Measurements from ENCODE around the gene PRKAG1. TPM values are rescaled to one million over a fixed set of nuclear protein-coding genes. Genes with fewer than 3 reads are reported as not detected.

The PRKAG1 gene
- polyA plus RNA-seq, 3 donors: 35.9 to 58.9 (median 50.1) TPM

GRCh38 chr12:48998497-48999353, 19.9 kb downstream of the PRKAG1 start:
- peak overlapping the region; percentile 73 to 89 for H3K4me3 Mint-ChIP-seq
- under 1% methylated on average over 21 of the region's 48 CpGs for WGBS (ENCODE audit: insufficient coverage)
- peaks cover 0 to 39% (median 7%) of the 10 kb centered on the region in 7 donors for H3K9me3 Mint-ChIP-seq
- peak overlapping the region; percentile 32 for H3K9ac ChIP-seq (ENCODE audit: insufficient read depth, low read length, poor library complexity, severe bottlenecking)
- peak in 1 of 3 donors; percentile 44 for DNase-seq
- peak overlapping the region; percentile 84 for H2AFZ ChIP-seq (ENCODE audit: insufficient read depth, low read depth, low read length, poor library complexity, severe bottlenecking)
- peaks cover 67 to 79% (median 73%) of the 10 kb centered on the region in 3 donors for H3K27me3 Mint-ChIP-seq (ENCODE audit: low read depth in 3 of 3)
- no peaks in the 10 kb centered on the region for H3K79me2 ChIP-seq (ENCODE audit: insufficient read depth, low read length)
- H3K4me2 ChIP-seq (replicated peaks; ENCODE audit: extremely low read depth, low read length, poor library complexity, severe bottlenecking): peak overlapping the region; percentile 89
- H3K9me3 ChIP-seq (replicated peaks in 1 of 2; ENCODE audit: control insufficient read depth in 1 of 2, insufficient read depth in 1 of 2, low read length in 2 of 2): peaks cover 0 to 16% of the 10 kb centered on the region in 2 donors
- intact Hi-C loops (cut with micrococcal nuclease): loop anchor here in 1 of 2 donors (10.0 kb wide), 1 partner anchor 46 kb away; no protein-coding TSS in a partner anchor
- H3K27me3 ChIP-seq (ENCODE audit: control insufficient read depth in 2 of 2, insufficient read depth in 2 of 2, low read length in 2 of 2): peaks cover 52 to 73% of the 10 kb centered on the region in 2 donors
- H3K27ac ChIP-seq (ENCODE audit: low read depth in 1 of 2, low read length in 2 of 2): no peak overlapping the region
- peaks cover 47 to 56% of the 10 kb centered on the region in 2 donors for H3K36me3 Mint-ChIP-seq
- H3K36me3 ChIP-seq (replicated peaks in 1 of 2; ENCODE audit: control insufficient read depth in 1 of 2, insufficient read depth in 2 of 2, low read length in 2 of 2): peaks cover 27 to 36% of the 10 kb centered on the region in 2 donors
- H3K4me1 ChIP-seq (ENCODE audit: control insufficient read depth in 1 of 2, insufficient read depth in 2 of 2, low read length in 2 of 2): peaks cover 38 to 49% of the 10 kb centered on the region in 2 donors
- peak overlapping the region in 1 of 7 donors; percentile 18 for H3K27ac Mint-ChIP-seq
- no peak for TF ChIP-seq CTCF (IDR thresholded peaks at IDR 0.05)
- peaks cover 20% of the 10 kb centered on the region for H4K20me1 ChIP-seq (ENCODE audit: insufficient read depth, low read length)
- peaks cover 47% of the 10 kb centered on the region for H3K4me1 Mint-ChIP-seq
- H3K4me3 ChIP-seq (replicated peaks in 1 of 3; ENCODE audit: low read depth in 2 of 3, low read length in 3 of 3): peak overlapping the region in 2 of 3 experiments; percentile 41 to 78

- peaks cover 38 to 49% of the 10 kb centered on the region in 2 donors for H3K4me1 ChIP-seq (ENCODE audit: control insufficient read depth in 1 of 2, insufficient read depth in 2 of 2, low read length in 2 of 2)
Measured at GRCh38 chr12:48997719-48998496, 20.7 kb downstream of the PRKAG1 start.

More at GRCh38 chr12:48997719-48998496, 20.7 kb downstream of the PRKAG1 start:
- Mint-ChIP-seq H3K27me3 (ENCODE audit: low read depth in 3 of 3) (peaks cover 75 to 87% (median 81%) of the 10 kb centered on the region in 3 donors), H3K9me3 (peaks cover 0 to 39% (median 8%) of the 10 kb centered on the region in 7 donors), H3K4me1 (peaks cover 47% of the 10 kb centered on the region), H3K27ac (peak overlapping the region in 2 of 7 donors; percentile 12 to 36), H3K36me3 (peaks cover 39 to 51% of the 10 kb centered on the region in 2 donors), H3K4me3 (peak overlapping the region; percentile 73 to 89)
- H2AFZ ChIP-seq (ENCODE audit: insufficient read depth, low read depth, low read length, poor library complexity, severe bottlenecking): peak overlapping the region; percentile 84
- peaks cover 19 to 28% of the 10 kb centered on the region in 2 donors for H3K36me3 ChIP-seq (replicated peaks in 1 of 2; ENCODE audit: control insufficient read depth in 1 of 2, insufficient read depth in 2 of 2, low read length in 2 of 2)
- H3K27ac ChIP-seq (ENCODE audit: low read depth in 1 of 2, low read length in 2 of 2): no peak overlapping the region
- WGBS (ENCODE audit: insufficient coverage): 2% methylated on average over 57 of the region's 57 CpGs
- H3K27me3 ChIP-seq (ENCODE audit: control insufficient read depth in 2 of 2, insufficient read depth in 2 of 2, low read length in 2 of 2): peaks cover 58 to 81% of the 10 kb centered on the region in 2 donors
- no peaks in the 10 kb centered on the region for H3K79me2 ChIP-seq (ENCODE audit: insufficient read depth, low read length)
- peak overlapping the region; percentile 69 for H3K9ac ChIP-seq (ENCODE audit: insufficient read depth, low read length, poor library complexity, severe bottlenecking)
- peaks cover 0 to 16% of the 10 kb centered on the region in 2 donors for H3K9me3 ChIP-seq (replicated peaks in 1 of 2; ENCODE audit: control insufficient read depth in 1 of 2, insufficient read depth in 1 of 2, low read length in 2 of 2)
- peak overlapping the region in 2 of 3 experiments; percentile 41 to 78 for H3K4me3 ChIP-seq (replicated peaks in 1 of 3; ENCODE audit: low read depth in 2 of 3, low read length in 3 of 3)
- TF ChIP-seq CTCF (IDR thresholded peaks at IDR 0.05): no peak
- DNase-seq: no peak
- intact Hi-C loops (cut with micrococcal nuclease): loop anchor here in 1 of 2 donors (10.0 kb wide), 1 partner anchor 47 kb away; no protein-coding TSS in a partner anchor
- H3K4me2 ChIP-seq (replicated peaks; ENCODE audit: extremely low read depth, low read length, poor library complexity, severe bottlenecking): peak overlapping the region; percentile 89
- H4K20me1 ChIP-seq (ENCODE audit: insufficient read depth, low read length): peaks cover 19% of the 10 kb centered on the region
